Ishikawa (cell line): ENCODE results near the gene HRAS.

Experiments
- CEBPB ChIP-seq: IDR thresholded peaks from 2 replicates; pipeline ENCODE4 v1.6.1; 2012
- CREB1 ChIP-seq: IDR thresholded peaks from 2 replicates; pipeline ENCODE4 v1.6.1; 2012; ENCODE audit warnings: low read depth
- EGR1 ChIP-seq: IDR thresholded peaks from 2 replicates; pipeline ENCODE4 v1.6.1; 2012
- EP300 ChIP-seq: IDR thresholded peaks from 2 replicates; pipeline ENCODE4 v1.6.1; 2012; ENCODE audit warnings: borderline replicate concordance
- FOXM1 ChIP-seq: IDR thresholded peaks from 2 replicates; pipeline ENCODE4 v1.6.1; 2012; ENCODE audit warnings: low read depth, borderline replicate concordance
- NFIC ChIP-seq: IDR thresholded peaks from 2 replicates; pipeline ENCODE4 v1.6.1; 2012
- RAD21 ChIP-seq: IDR thresholded peaks from 2 replicates; pipeline ENCODE4 v1.6.1; 2012; ENCODE audit warnings: low read depth
- TAF1 ChIP-seq: IDR thresholded peaks from 2 replicates; pipeline ENCODE4 v1.6.1; 2012; ENCODE audit warnings: low read depth, mild to moderate bottlenecking
- TCF12 ChIP-seq: IDR thresholded peaks from 2 replicates; pipeline ENCODE4 v1.6.1; 2012; ENCODE audit warnings: low read depth
- TEAD4 ChIP-seq: IDR thresholded peaks from 2 replicates; pipeline ENCODE4 v1.6.1; 2012
- YY1 ChIP-seq: IDR thresholded peaks from 2 replicates; pipeline ENCODE4 v1.6.1; 2012; ENCODE audit warnings: low read depth
- ZBTB7A ChIP-seq: IDR thresholded peaks from 2 replicates; pipeline ENCODE4 v1.6.1; 2012; ENCODE audit warnings: low read depth
- TF ChIP-seq, protein P1 (sequence below): IDR thresholded peaks from 2 replicates; pipeline ENCODE4 v1.6.1; 2012
- TF ChIP-seq, protein P2 (sequence below): IDR thresholded peaks from 2 replicates; pipeline ENCODE4 v1.6.1; 2012
- TF ChIP-seq, protein P3 (sequence below): IDR thresholded peaks from 2 replicates; pipeline ENCODE4 v1.6.1; 2012; ENCODE audit warnings: low read depth, mild to moderate bottlenecking

Gene HRAS

DNA sequence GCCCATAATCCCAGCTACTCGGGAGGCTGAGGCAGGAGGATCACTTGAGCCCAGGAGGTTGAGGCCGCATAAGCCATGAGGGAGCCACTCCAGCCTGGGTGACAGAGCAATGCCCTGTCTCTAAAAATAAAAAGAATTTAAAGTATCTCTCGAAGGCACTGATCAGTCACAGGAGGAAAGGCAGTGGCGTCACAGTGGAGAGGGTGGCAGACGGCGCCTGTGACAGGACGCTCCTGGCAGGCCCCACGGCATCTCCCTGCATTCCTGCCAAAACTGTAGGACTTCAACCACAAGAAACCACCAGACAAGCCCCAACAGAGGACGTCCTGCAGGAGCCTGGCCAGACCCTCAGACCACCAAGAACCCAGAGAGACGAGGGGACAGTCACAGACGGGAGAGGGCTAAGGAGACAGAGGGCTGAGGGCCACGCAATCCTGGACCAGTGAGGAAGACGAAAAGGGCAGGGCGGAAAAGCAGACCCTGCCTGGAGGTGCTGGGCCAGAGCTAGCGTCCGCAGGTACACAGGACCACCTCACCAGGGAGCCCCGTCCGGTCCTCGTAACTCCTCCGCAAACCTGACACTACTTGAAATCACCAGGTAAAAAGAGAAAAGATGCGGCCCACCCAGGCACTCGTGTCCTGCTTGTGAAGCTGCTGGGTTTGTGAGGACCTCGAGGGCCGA is 34.2 kb downstream of the HRAS start:
- TF ChIP-seq TCF12 (no peak), EP300 (no peak)

DNA sequence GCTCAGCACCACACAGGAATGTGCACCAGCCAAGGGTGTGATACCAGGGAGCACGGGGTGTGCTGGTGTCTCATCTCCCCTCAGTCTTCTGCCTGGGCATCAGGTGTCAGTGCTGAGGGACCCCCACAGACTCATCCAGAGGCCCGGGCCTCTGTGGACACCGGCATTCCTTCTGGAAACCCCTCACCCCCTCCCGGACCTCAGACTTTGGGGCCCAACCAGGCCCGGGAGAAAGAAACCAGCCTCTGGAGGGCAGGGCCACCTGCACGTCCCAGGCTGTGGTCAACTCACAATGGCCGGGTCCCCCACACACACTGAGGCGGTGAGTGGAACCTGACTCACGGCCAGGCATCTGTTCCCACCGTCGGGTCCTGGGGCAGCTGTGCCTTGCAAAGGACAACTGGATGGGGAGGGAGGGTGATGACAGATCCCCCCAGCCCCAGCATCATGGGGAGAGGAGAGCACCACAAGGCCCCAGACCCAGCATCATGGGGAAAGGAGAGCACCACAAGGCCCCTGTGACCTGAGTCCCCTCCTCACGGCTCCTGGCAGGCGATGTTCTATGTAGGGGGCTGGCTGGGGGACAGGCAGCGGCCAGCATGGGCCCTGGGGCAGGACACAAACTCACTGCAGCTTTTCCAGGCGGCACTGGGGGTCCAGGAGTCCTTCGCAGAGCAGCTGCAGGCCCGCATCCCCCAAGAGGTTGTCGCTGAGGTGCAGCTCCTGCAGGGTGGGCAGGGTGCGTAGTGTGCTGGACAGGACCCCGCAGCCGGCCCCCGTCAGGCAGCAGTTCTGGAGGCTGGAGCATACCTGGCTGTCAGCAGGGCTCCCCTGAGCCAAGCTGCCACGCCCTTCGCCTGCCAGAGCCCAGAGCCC is 35.9 kb downstream of the HRAS start:
- TF ChIP-seq TAF1 (no peak), EGR1 (no peak), ZBTB7A (no peak), TCF12 (no peak)
- TF ChIP-seq, protein P1, sequence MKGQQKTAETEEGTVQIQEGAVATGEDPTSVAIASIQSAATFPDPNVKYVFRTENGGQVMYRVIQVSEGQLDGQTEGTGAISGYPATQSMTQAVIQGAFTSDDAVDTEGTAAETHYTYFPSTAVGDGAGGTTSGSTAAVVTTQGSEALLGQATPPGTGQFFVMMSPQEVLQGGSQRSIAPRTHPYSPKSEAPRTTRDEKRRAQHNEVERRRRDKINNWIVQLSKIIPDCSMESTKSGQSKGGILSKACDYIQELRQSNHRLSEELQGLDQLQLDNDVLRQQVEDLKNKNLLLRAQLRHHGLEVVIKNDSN = no peak

DNA sequence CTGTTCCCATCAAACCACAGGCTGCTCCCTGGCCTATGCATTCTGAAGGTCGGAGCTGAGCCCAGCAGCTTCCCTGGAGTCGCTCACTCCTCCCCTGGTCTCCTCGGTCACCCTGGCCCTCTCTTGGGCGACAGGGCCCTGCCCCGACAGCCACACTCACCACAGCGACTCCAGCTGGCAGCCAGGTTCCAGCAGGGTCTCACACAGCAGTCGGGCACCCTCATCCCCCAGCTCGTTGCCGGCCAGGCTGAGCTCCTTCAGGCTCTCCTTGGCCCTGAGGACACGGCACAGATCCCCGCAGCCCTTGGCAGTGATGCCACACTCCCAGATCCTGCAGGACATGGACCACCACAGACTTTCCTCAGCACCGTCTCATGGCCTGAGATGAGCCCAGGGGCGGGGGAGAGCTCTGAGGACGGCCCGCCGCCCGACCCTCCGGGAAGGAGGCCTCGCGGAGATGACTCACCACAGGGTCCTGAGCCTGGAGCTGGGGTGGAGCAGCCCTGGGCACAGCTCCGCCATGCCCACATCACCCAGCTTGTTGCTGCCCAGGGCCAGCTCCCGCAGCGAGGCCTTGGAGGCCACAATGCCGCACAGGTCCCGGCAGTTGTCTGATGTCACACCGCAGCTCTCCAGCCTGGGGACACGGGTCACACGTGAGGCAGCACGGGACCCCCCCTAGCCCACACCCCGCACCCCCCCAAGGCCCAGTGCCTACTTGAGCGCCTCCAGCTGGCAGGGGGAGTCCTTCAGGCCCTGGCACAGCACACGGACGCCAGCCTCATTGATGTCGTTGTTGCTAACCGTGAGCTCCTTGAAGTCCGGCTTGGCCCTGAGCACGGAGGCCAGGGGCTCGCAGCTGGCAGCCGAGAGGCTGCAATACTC is 36.8 kb downstream of the HRAS start:
- no peak for TF ChIP-seq ZBTB7A
- TF ChIP-seq, protein P1 = no peak
- TF ChIP-seq CEBPB = no peak
- no peak for TF ChIP-seq FOXM1
- TF ChIP-seq TEAD4 = no peak
- TF ChIP-seq TAF1 = no peak
- TF ChIP-seq, protein P2, sequence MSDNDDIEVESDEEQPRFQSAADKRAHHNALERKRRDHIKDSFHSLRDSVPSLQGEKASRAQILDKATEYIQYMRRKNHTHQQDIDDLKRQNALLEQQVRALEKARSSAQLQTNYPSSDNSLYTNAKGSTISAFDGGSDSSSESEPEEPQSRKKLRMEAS = no peak
- TF ChIP-seq TCF12 = no peak
- no peak for TF ChIP-seq EGR1
- no peak for TF ChIP-seq EP300
- no peak for TF ChIP-seq YY1
- TF ChIP-seq NFIC = no peak
- TF ChIP-seq CREB1 = no peak
- TF ChIP-seq, protein P3, sequence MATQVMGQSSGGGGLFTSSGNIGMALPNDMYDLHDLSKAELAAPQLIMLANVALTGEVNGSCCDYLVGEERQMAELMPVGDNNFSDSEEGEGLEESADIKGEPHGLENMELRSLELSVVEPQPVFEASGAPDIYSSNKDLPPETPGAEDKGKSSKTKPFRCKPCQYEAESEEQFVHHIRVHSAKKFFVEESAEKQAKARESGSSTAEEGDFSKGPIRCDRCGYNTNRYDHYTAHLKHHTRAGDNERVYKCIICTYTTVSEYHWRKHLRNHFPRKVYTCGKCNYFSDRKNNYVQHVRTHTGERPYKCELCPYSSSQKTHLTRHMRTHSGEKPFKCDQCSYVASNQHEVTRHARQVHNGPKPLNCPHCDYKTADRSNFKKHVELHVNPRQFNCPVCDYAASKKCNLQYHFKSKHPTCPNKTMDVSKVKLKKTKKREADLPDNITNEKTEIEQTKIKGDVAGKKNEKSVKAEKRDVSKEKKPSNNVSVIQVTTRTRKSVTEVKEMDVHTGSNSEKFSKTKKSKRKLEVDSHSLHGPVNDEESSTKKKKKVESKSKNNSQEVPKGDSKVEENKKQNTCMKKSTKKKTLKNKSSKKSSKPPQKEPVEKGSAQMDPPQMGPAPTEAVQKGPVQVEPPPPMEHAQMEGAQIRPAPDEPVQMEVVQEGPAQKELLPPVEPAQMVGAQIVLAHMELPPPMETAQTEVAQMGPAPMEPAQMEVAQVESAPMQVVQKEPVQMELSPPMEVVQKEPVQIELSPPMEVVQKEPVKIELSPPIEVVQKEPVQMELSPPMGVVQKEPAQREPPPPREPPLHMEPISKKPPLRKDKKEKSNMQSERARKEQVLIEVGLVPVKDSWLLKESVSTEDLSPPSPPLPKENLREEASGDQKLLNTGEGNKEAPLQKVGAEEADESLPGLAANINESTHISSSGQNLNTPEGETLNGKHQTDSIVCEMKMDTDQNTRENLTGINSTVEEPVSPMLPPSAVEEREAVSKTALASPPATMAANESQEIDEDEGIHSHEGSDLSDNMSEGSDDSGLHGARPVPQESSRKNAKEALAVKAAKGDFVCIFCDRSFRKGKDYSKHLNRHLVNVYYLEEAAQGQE = no peak

DNA sequence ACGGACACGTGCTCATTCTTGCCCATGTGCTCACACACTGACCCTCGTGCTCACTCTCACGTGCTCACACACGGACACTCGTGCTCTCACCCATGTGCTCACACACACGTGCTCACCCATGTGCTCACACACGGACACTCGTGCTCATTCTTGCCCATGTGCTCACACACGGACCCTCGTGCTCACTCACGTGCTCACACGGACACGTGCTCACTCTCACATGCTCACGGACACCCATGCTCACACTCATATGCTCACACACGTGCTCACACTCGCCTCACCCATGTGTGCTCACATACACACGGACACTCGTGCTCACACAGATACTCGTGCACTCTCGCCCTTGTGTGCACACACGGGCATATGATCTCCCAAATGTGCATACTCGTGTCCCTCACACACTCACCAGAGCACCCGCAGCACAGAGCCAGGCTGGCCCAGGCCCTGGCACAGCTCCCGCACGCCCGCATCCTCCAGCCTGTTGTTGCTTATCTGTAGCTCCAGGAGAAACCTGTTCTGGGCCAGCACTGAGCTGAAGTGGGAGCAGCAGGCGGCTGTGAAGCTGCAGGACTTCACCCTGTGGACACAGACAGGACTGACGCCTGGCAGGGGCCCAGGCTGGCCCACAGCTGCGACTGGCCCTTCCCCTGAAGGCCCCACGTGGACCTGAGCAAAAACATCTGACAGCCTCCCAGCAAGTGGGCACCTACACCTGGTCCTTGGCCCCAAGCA is 37.6 kb downstream of the HRAS start:
- TF ChIP-seq, protein P3 = no peak
- no peak for TF ChIP-seq EP300

DNA sequence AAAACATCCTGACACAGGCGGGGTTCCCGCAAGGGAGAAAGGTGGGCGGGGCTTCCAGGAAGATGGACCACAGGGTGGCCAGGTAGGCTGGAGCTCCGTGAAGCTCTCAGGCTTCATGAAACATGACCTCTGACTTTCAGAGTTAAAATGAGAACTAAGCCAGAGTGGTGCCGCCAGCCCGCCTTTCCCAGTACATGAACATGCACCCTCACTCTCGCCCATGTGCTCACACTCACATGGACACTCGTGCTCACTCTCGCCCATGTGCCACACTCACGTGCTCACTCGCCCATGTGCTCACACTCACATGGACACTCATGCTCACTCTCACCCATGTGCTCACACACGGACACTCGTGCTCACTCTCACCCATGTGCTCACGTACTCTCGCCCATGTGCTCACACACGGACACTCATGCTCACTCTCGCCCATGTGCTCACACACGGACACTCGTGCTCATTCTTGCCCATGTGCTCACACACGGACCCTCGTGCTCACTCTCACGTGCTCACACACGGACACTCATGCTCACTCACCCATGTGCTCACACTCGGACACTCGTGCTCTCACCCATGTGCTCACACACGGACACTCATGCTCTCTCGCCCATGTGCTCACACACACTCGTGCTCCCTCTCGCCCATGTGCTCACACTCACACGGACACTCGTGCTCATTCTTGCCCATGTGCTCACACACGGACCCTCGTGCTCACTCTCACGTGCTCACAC is 38.4 kb downstream of the HRAS start:
- TF ChIP-seq EP300 (no peak), FOXM1 (no peak), ZBTB7A (no peak), CREB1 (no peak), TAF1 (no peak), RAD21 (no peak), TEAD4 (no peak), EGR1 (no peak; the same call in 1 of the 2 replicates), YY1 (no peak), TCF12 (no peak)
- TF ChIP-seq, protein P3 = no peak
- TF ChIP-seq, protein P1 = no peak
